Esophagus squamous epithelium (tissue), 4 donors: ENCODE data around the gene ARAP1.

ENCODE experiments used
- CTCF ChIP-seq, 6 experiments: fragments of 450-650 bp in 4 of 6; fragments of 200-600 bp in 2 of 6; sonication (generic) in 2 of 6; IDR thresholded peaks; one replicate each; pipeline ENCODE4 v1.5.1; 2016 to 2019; ENCODE audit warnings: antibody characterized with exemption in 6 of 6, mild to moderate bottlenecking in 4 of 6, moderate library complexity in 4 of 6
- POLR2A ChIP-seq, 4 donors: fragments of 450-650 bp; IDR thresholded peaks; one replicate each; pipeline ENCODE4 v1.6.1; 2017; ENCODE audit warnings: antibody characterized with exemption in 4 of 4, mild to moderate bottlenecking in 4 of 4, moderate library complexity in 3 of 4

DNA sequence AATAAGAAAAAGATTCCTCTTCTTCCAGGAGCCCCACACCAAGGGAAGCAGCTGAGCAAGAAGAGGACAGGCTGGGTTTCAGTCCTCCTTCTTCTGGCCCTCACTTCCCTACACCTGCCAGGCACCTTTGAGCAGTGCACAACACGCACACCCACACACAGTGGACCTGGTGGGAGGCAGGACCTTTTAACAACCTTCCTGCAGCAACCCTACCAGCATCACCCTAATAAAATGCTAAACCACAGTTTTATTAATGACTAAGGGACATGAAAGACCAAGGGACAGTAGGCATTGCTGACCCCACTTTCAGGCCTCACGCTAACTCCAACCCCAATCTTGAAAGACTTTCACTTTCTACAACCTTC is 12.2 kb downstream of the ARAP1 start:
- TF ChIP-seq CTCF (IDR thresholded peaks at IDR 0.05), result no peak
- TF ChIP-seq POLR2A (IDR thresholded peaks at IDR 0.05), result no peak
